ENCODE results near the gene ABLIM1. TPM values are rescaled to one million over a fixed set of nuclear protein-coding genes. Genes with fewer than 3 reads are reported as not detected.

ABLIM1 gene
- total and polyA plus RNA-seq, 8 donors = 13.3 to 44.5 (median 33.3) TPM

- ATAC-seq (peak in 1 of 4 donors; percentile 63), DNase-seq (no peak), FAIRE-seq (no peak)
- Histone ChIP-seq H3K9me3 (no peaks in the 10 kb centered on the region), H3K4me1 (no peaks in the 10 kb centered on the region), H3K4me3 (no peak overlapping the region), H3K27me3 (no peaks in the 10 kb centered on the region), H3K27ac (no peak overlapping the region), H3K36me3 (no peaks in the 10 kb centered on the region)
- TF ChIP-seq, protein P1, sequence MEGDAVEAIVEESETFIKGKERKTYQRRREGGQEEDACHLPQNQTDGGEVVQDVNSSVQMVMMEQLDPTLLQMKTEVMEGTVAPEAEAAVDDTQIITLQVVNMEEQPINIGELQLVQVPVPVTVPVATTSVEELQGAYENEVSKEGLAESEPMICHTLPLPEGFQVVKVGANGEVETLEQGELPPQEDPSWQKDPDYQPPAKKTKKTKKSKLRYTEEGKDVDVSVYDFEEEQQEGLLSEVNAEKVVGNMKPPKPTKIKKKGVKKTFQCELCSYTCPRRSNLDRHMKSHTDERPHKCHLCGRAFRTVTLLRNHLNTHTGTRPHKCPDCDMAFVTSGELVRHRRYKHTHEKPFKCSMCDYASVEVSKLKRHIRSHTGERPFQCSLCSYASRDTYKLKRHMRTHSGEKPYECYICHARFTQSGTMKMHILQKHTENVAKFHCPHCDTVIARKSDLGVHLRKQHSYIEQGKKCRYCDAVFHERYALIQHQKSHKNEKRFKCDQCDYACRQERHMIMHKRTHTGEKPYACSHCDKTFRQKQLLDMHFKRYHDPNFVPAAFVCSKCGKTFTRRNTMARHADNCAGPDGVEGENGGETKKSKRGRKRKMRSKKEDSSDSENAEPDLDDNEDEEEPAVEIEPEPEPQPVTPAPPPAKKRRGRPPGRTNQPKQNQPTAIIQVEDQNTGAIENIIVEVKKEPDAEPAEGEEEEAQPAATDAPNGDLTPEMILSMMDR (IDR thresholded peaks at IDR 0.05) = no peak
- intact Hi-C loops (cut with DNase I) = no loop called here
Measured at GRCh38 chr10:114593240-114593792, 64.8 kb downstream of the ABLIM1 start.

DNA sequence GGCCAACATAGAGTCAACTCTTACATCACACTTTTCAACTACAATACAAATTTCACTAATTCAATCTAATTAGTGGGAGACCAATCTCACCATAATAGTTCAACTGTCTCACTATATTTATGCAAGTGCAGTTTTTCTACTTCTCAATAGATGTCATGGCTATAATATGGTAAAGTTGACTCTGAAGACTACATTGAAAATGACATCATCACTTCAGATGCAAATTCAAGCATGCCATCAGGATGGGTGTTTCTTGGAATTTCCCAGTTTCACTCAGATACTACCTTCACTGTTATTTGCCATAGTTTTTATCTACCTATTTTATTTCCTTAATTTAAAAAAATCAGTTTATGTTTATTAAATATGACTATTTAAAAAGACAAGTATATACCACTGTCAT lies 67.1 kb downstream of the ABLIM1 start:
- Histone ChIP-seq H3K27me3 (no peaks in the 10 kb centered on the region), H3K9me3 (no peaks in the 10 kb centered on the region), H3K36me3 (no peaks in the 10 kb centered on the region), H3K4me3 (no peak overlapping the region), H3K4me1 (no peaks in the 10 kb centered on the region), H3K27ac (no peak overlapping the region)
- intact Hi-C loops (cut with DNase I) = no loop called here
- TF ChIP-seq, protein P1 (IDR thresholded peaks at IDR 0.05) = no peak
- DNase-seq = no peak
- no peak for FAIRE-seq
- ATAC-seq = no peak

GRCh38 chr10:114584419-114584818 lies 73.7 kb downstream of the ABLIM1 start:
- no peak for DNase-seq
- no peaks in the 10 kb centered on the region for H3K36me3 ChIP-seq
- H3K27ac ChIP-seq = no peak overlapping the region
- ATAC-seq = no peak
- no peaks in the 10 kb centered on the region for H3K4me1 ChIP-seq
- H3K9me3 ChIP-seq = no peaks in the 10 kb centered on the region
- 77 to 82% methylated on average over 2 of the region's 2 CpGs for WGBS, 2 donors
- no peak for FAIRE-seq
- intact Hi-C loops (cut with DNase I) = no loop called here
- TF ChIP-seq, protein P1 (IDR thresholded peaks at IDR 0.05) = no peak
- H3K27me3 ChIP-seq = no peaks in the 10 kb centered on the region
- H3K4me3 ChIP-seq = no peak overlapping the region

- 63 to 72% methylated on average over 1 of the region's 1 CpG for WGBS, 2 donors
- ATAC-seq (no peak), DNase-seq (no peak), FAIRE-seq (no peak)
- Histone ChIP-seq H3K27ac (no peak overlapping the region), H3K4me3 (no peak overlapping the region), H3K9me3 (no peaks in the 10 kb centered on the region), H3K27me3 (no peaks in the 10 kb centered on the region), H3K36me3 (no peaks in the 10 kb centered on the region), H3K4me1 (peaks cover 0 to 5% (median 0%) of the 10 kb centered on the region in 3 donors)
- TF ChIP-seq, protein P1 (IDR thresholded peaks at IDR 0.05) = no peak
- intact Hi-C loops (cut with DNase I) = no loop called here
Measured at GRCh38 chr10:114581071-114581470, 77.0 kb downstream of the ABLIM1 start.

DNA sequence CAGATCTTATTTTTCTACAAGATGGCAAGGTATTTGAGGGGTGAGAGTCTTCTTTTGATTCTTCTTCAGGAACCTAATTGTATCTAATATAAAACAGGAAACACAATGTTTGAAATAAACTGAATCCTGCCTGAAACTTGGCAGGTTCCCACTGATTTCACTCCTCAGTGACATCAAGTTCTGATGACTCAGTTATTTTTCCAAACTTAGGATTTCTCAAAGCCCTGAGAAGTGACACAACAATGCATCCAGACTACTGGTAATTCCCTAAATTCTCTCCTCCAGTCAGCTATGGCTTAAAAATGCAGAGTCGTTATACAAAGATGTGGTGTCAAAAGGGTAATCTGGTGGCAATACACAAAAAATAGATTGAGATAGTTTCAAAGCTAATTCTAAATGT lies 80.9 kb downstream of the ABLIM1 start:
- intact Hi-C loops (cut with DNase I) = no loop called here
- H3K4me1 ChIP-seq = peaks cover 0 to 5% (median 0%) of the 10 kb centered on the region in 3 donors
- H3K27ac ChIP-seq = peak overlapping the region in 2 of 4 donors; percentile 31 to 33
- WGBS, 2 donors = 67 to 78% methylated on average over 1 of the region's 1 CpG
- H3K9me3 ChIP-seq = no peaks in the 10 kb centered on the region
- H3K27me3 ChIP-seq = no peaks in the 10 kb centered on the region
- TF ChIP-seq, protein P1 (IDR thresholded peaks at IDR 0.05) = no peak
- FAIRE-seq = no peak
- ATAC-seq = peak in 2 of 4 donors; percentile 56 to 71
- no peak overlapping the region for H3K4me3 ChIP-seq
- H3K36me3 ChIP-seq = no peaks in the 10 kb centered on the region
- DNase-seq = no peak

Data from pancreas (tissue), 10 donors.